ENCODE results near the gene SETSIP.

DNA sequence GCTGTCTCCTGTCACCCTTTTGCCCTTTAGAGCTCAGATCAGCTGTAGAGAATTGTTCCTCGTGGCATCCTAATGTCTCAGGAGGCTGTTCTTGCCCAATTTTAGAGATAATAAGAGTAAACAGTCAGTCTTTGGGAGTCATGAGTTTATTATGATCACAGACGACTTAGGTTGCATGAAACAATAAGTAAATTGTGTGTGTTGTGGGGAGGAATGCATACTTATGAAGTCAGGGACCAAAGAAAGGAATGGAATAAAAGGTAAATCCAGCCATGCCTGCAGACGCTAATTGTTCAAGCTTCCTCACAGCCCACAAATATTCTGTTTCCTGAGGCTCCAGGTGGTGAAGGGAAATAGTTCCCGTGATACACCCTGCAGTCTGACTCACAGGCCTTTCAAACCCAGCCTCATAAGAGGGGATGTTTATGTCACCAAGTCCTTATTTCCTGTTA, 44.5 kb downstream of the SETSIP start:
- TF ChIP-seq POLR2A (IDR thresholded peaks at IDR 0.05) (no peak), EP300 (IDR thresholded peaks at IDR 0.05) (no peak), POLR2AphosphoS5 (IDR thresholded peaks at IDR 0.05) (no peak)
- TF ChIP-seq, protein P1, sequence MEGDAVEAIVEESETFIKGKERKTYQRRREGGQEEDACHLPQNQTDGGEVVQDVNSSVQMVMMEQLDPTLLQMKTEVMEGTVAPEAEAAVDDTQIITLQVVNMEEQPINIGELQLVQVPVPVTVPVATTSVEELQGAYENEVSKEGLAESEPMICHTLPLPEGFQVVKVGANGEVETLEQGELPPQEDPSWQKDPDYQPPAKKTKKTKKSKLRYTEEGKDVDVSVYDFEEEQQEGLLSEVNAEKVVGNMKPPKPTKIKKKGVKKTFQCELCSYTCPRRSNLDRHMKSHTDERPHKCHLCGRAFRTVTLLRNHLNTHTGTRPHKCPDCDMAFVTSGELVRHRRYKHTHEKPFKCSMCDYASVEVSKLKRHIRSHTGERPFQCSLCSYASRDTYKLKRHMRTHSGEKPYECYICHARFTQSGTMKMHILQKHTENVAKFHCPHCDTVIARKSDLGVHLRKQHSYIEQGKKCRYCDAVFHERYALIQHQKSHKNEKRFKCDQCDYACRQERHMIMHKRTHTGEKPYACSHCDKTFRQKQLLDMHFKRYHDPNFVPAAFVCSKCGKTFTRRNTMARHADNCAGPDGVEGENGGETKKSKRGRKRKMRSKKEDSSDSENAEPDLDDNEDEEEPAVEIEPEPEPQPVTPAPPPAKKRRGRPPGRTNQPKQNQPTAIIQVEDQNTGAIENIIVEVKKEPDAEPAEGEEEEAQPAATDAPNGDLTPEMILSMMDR (IDR thresholded peaks at IDR 0.05) = no peak

Data from stomach (tissue), 4 donors.